ENCODE data around the gene KIF18A.
A peak's percentile ranks its signal among the peaks of the same experiment; 100 is the strongest.
"Not testable (repeated sequence)": the region's sequence is repeated elsewhere in the genome, so short reads cannot be mapped to it uniquely, and the experiment has no call there.

Gene KIF18A

GRCh38 chr11:28107750-28108618 lies at the start of gene KIF18A, which contains the start of gene METTL15:
KIF18A (minus strand) TSS chr11:28108156; CDS start chr11:28097947, 10,209 bp downstream.
METTL15 (plus strand) TSS chr11:28108388; CDS start chr11:28113335, 4,947 bp downstream.
- peak; percentile 96 for DNase-seq

GRCh38 chr11:28153586-28153985 lies 45.6 kb upstream of the KIF18A start:
- DNase-seq, result no peak

- no peak for DNase-seq
Observed at GRCh38 chr11:28152743-28153142, 44.8 kb upstream of the KIF18A start.

GRCh38 chr11:28146123-28146751 lies 38.3 kb upstream of the KIF18A start:
- DNase-seq, result no peak

- DNase-seq, result no peak
Observed at GRCh38 chr11:28144808-28145207, 36.9 kb upstream of the KIF18A start.

- DNase-seq, result no peak
Observed at GRCh38 chr11:28142724-28143123, 34.8 kb upstream of the KIF18A start.

GRCh38 chr11:28140689-28141455 lies 32.9 kb upstream of the KIF18A start:
- DNase-seq, result no peak

- no peak for DNase-seq
Observed at GRCh38 chr11:28139841-28140415, 32.0 kb upstream of the KIF18A start.

GRCh38 chr11:28137832-28138231 lies 29.9 kb upstream of the KIF18A start:
- DNase-seq, result no peak

GRCh38 chr11:28137366-28137765 lies 29.4 kb upstream of the KIF18A start:
- DNase-seq, result no peak

- not testable (repeated sequence) for DNase-seq
Observed at GRCh38 chr11:28136157-28136556, 28.2 kb upstream of the KIF18A start.

- no peak for DNase-seq
Observed at GRCh38 chr11:28133146-28133545, 25.2 kb upstream of the KIF18A start.

- no peak for DNase-seq
Observed at GRCh38 chr11:28132548-28132947, 24.6 kb upstream of the KIF18A start.

GRCh38 chr11:28123151-28123581 lies 15.2 kb upstream of the KIF18A start:
- no peak for DNase-seq

- no peak for DNase-seq
Observed at GRCh38 chr11:28117712-28118111, 9.8 kb upstream of the KIF18A start.

- DNase-seq, result no peak
Observed at GRCh38 chr11:28114731-28115130, 6.8 kb upstream of the KIF18A start.

- DNase-seq, result no peak
Observed at GRCh38 chr11:28114116-28114515, 6.2 kb upstream of the KIF18A start.

- DNase-seq, result no peak
Observed at GRCh38 chr11:28110821-28111200, 2.9 kb upstream of the KIF18A start.

GRCh38 chr11:28110108-28110820 lies 2.3 kb upstream of the KIF18A start:
- peak; percentile 19 for DNase-seq

GRCh38 chr11:28108958-28109357 lies 1.0 kb upstream of the KIF18A start:
- no peak for DNase-seq

GRCh38 chr11:28107191-28107749 lies 686 bp downstream of the KIF18A start:
- DNase-seq, result no peak

Measured in GOT3 (cell line).